ENCODE results near the gene OR5K2.

Gene OR5K2

DNA sequence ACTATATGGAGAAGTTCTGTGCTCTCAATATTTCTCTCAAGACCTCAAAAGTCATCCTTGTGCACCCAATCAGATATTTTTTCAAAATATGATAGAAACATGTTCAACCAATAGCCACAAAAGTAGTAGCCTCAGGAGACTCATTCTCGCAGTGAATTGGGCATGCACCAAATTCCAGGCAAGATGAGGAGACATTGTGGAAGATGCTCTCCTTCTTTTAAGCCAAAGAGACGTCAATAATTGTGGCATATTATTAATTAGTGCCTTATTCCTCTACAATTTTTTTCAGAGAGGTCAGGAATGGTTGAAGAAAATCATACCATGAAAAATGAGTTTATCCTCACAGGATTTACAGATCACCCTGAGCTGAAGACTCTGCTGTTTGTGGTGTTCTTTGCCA lies at the start of gene OR5K2:
Gene OR5K2, plus strand, starts transcription at position 301 of the 400 bp plus-strand sequence. Its CDS starts 0 bp downstream, at position 301.
- H3K27me3 ChIP-seq (ENCODE audit: low read depth, low read length): no peaks in the 10 kb centered on the region
- no peak within 1 kb of the TSS for H3K4me3 ChIP-seq (ENCODE audit: low read depth in 1 of 2, low read length in 2 of 2)
- no peaks in the 10 kb centered on the region for H3K36me3 ChIP-seq (ENCODE audit: control insufficient read depth in 1 of 2, insufficient read depth in 2 of 2, low read length in 2 of 2)
- H3K9me3 ChIP-seq (ENCODE audit: control insufficient read depth in 1 of 2, low read length in 2 of 2): no peaks in the 10 kb centered on the region
- no peak within 1 kb of the TSS for H3K27ac ChIP-seq (ENCODE audit: low read length)
- H3K4me1 ChIP-seq (ENCODE audit: control insufficient read depth in 1 of 2, insufficient read depth in 2 of 2, low read length in 2 of 2): no peaks in the 10 kb centered on the region

DNA sequence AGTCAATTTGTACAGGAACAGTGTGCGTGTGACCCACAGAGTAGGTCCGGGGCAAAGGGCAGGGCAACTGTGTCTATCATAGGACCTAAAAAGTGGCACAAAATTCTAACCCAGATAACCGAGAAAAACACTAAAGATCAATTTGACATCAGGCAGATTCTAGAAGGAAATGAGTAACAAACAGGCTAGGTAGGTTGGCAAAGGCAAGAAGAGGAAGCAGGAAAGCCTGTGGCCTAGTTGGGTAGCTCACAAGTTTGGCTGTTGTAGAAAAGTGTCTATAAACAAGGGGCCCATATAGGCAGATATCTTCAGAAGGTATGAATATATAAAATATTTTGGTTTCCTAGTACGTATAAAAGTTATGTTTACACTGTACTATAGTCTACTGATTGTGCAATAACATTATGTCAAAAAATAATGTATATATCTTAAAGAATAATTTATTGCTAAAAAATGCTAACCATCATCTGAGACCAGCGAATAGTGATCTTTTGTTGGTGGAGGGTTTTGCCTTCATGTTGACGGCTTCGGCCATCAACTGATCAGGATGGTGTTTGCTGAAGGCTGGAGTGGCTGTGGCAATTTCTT lies 47.8 kb upstream of the OR5K2 start:
- Histone ChIP-seq H3K4me1 (ENCODE audit: control insufficient read depth in 1 of 2, insufficient read depth in 2 of 2, low read length in 2 of 2) (no peaks in the 10 kb centered on the region), H3K9me3 (ENCODE audit: control insufficient read depth in 1 of 2, low read length in 2 of 2) (peaks cover 0 to 2% of the 10 kb centered on the region in 2 donors), H3K4me3 (ENCODE audit: low read depth in 1 of 2, low read length in 2 of 2) (no peak overlapping the region), H3K27ac (ENCODE audit: low read length) (no peak overlapping the region), H3K36me3 (ENCODE audit: control insufficient read depth in 1 of 2, insufficient read depth in 2 of 2, low read length in 2 of 2) (no peaks in the 10 kb centered on the region), H3K27me3 (ENCODE audit: low read depth, low read length) (no peaks in the 10 kb centered on the region)

GRCh38 chr3:98450372-98450771 lies 47.1 kb upstream of the OR5K2 start:
- Histone ChIP-seq H3K4me1 (ENCODE audit: control insufficient read depth in 1 of 2, insufficient read depth in 2 of 2, low read length in 2 of 2) (no peaks in the 10 kb centered on the region), H3K36me3 (ENCODE audit: control insufficient read depth in 1 of 2, insufficient read depth in 2 of 2, low read length in 2 of 2) (no peaks in the 10 kb centered on the region), H3K4me3 (ENCODE audit: low read depth in 1 of 2, low read length in 2 of 2) (no peak overlapping the region), H3K9me3 (ENCODE audit: control insufficient read depth in 1 of 2, low read length in 2 of 2) (peaks cover 0 to 2% of the 10 kb centered on the region in 2 donors), H3K27ac (ENCODE audit: low read length) (no peak overlapping the region), H3K27me3 (ENCODE audit: low read depth, low read length) (no peaks in the 10 kb centered on the region)

DNA sequence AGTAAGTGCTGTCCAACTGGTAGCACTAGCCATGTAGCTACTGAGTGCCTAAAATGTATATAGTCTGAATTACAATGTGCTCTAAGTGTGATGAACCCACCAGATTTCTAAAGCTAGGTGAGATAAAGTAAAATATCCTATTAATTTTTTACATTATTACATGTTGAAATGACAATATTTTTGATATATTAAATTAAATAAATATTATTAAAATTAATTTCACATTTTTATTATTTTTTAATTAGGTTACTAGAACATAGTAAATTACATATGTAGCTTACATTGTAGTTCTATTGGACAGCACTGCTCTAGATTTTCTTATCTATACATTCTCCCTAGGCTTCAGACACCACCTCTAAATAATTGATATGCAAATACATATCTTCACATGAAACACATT lies 43.7 kb upstream of the OR5K2 start:
- no peak overlapping the region for H3K27ac ChIP-seq (ENCODE audit: low read length)
- H3K36me3 ChIP-seq (ENCODE audit: control insufficient read depth in 1 of 2, insufficient read depth in 2 of 2, low read length in 2 of 2): no peaks in the 10 kb centered on the region
- H3K27me3 ChIP-seq (ENCODE audit: low read depth, low read length): no peaks in the 10 kb centered on the region
- no peaks in the 10 kb centered on the region for H3K4me1 ChIP-seq (ENCODE audit: control insufficient read depth in 1 of 2, insufficient read depth in 2 of 2, low read length in 2 of 2)
- no peak overlapping the region for H3K4me3 ChIP-seq (ENCODE audit: low read depth in 1 of 2, low read length in 2 of 2)
- peaks cover 0 to 6% of the 10 kb centered on the region in 2 donors for H3K9me3 ChIP-seq (ENCODE audit: control insufficient read depth in 1 of 2, low read length in 2 of 2)

DNA sequence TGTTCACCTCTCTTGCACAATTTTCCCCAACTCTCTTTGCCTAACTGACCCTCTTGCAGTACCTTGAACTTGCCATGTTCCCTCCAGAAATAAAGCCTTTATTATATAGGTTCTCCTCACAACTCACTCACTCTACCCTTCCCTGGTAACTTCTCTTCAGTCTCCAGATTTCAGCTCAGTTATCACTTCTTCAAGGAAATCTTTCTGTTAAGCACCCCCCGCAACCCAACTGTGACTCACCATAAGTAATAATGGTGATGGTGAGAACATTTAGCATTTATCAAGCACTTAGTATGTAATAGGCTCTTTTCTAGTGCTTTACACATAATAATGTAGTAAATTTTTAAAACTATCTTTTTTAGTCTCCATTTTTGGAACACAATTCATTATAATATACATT lies 42.6 kb upstream of the OR5K2 start:
- no peak overlapping the region for H3K27ac ChIP-seq (ENCODE audit: low read length)

DNA sequence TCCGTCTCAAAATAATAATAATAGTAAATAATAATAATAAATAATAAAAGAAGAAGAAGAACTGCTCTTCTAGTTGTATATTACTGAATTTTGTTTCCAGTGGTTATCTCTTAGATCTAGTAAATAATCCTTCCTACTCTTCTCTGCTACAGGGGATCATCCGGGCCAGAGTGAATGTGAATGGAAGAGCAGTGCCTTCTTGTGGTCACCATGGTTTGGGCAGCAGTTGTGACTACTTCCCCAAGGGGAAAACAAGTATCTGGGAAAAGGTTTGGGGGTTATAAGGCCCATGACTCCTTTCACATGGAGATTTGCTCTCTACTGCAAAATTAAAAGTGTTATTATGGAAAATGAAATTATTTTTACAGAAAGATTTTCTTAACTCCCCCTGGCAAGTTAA lies 39.9 kb upstream of the OR5K2 start:
- no peak overlapping the region for H3K27ac ChIP-seq (ENCODE audit: low read length)
- no peaks in the 10 kb centered on the region for H3K4me1 ChIP-seq (ENCODE audit: control insufficient read depth in 1 of 2, insufficient read depth in 2 of 2, low read length in 2 of 2)
- no peaks in the 10 kb centered on the region for H3K27me3 ChIP-seq (ENCODE audit: low read depth, low read length)
- H3K4me3 ChIP-seq (ENCODE audit: low read depth in 1 of 2, low read length in 2 of 2): no peak overlapping the region
- peaks cover 0 to 6% of the 10 kb centered on the region in 2 donors for H3K9me3 ChIP-seq (ENCODE audit: control insufficient read depth in 1 of 2, low read length in 2 of 2)
- H3K36me3 ChIP-seq (ENCODE audit: control insufficient read depth in 1 of 2, insufficient read depth in 2 of 2, low read length in 2 of 2): no peaks in the 10 kb centered on the region

More for the DNA sequence above, 42.6 kb upstream of the OR5K2 start:
- Histone ChIP-seq H3K9me3 (ENCODE audit: control insufficient read depth in 1 of 2, low read length in 2 of 2) (peaks cover 0 to 6% of the 10 kb centered on the region in 2 donors), H3K4me3 (ENCODE audit: low read depth in 1 of 2, low read length in 2 of 2) (no peak overlapping the region), H3K36me3 (ENCODE audit: control insufficient read depth in 1 of 2, insufficient read depth in 2 of 2, low read length in 2 of 2) (no peaks in the 10 kb centered on the region), H3K4me1 (ENCODE audit: control insufficient read depth in 1 of 2, insufficient read depth in 2 of 2, low read length in 2 of 2) (no peaks in the 10 kb centered on the region), H3K27me3 (ENCODE audit: low read depth, low read length) (no peaks in the 10 kb centered on the region)

GRCh38 chr3:98460220-98460619 lies 37.3 kb upstream of the OR5K2 start:
- Histone ChIP-seq H3K4me3 (ENCODE audit: low read depth in 1 of 2, low read length in 2 of 2) (no peak overlapping the region), H3K36me3 (ENCODE audit: control insufficient read depth in 1 of 2, insufficient read depth in 2 of 2, low read length in 2 of 2) (no peaks in the 10 kb centered on the region), H3K27me3 (ENCODE audit: low read depth, low read length) (no peaks in the 10 kb centered on the region), H3K4me1 (ENCODE audit: control insufficient read depth in 1 of 2, insufficient read depth in 2 of 2, low read length in 2 of 2) (no peaks in the 10 kb centered on the region), H3K9me3 (ENCODE audit: control insufficient read depth in 1 of 2, low read length in 2 of 2) (peaks cover 0 to 6% of the 10 kb centered on the region in 2 donors), H3K27ac (ENCODE audit: low read length) (no peak overlapping the region)

GRCh38 chr3:98462901-98463300 lies 34.6 kb upstream of the OR5K2 start, which contains the start of gene OR5K1:
Gene OR5K1, plus strand, starts transcription at chr3:98463201. Its CDS starts 6,376 bp downstream, at chr3:98469577.
- no peaks in the 10 kb centered on the region for H3K4me1 ChIP-seq (ENCODE audit: control insufficient read depth in 1 of 2, insufficient read depth in 2 of 2, low read length in 2 of 2)
- no peak within 1 kb of the TSS for H3K4me3 ChIP-seq (ENCODE audit: low read depth in 1 of 2, low read length in 2 of 2)
- H3K36me3 ChIP-seq (ENCODE audit: control insufficient read depth in 1 of 2, insufficient read depth in 2 of 2, low read length in 2 of 2): no peaks in the 10 kb centered on the region
- no peaks in the 10 kb centered on the region for H3K27me3 ChIP-seq (ENCODE audit: low read depth, low read length)
- H3K27ac ChIP-seq (ENCODE audit: low read length): no peak within 1 kb of the TSS
- peaks cover 0 to 6% of the 10 kb centered on the region in 2 donors for H3K9me3 ChIP-seq (ENCODE audit: control insufficient read depth in 1 of 2, low read length in 2 of 2)

GRCh38 chr3:98482717-98483482 lies 14.6 kb upstream of the OR5K2 start:
- Histone ChIP-seq H3K4me1 (ENCODE audit: control insufficient read depth in 1 of 2, insufficient read depth in 2 of 2, low read length in 2 of 2) (no peaks in the 10 kb centered on the region), H3K4me3 (ENCODE audit: low read depth in 1 of 2, low read length in 2 of 2) (peak overlapping the region in 1 of 2 donors; percentile 0), H3K9me3 (ENCODE audit: control insufficient read depth in 1 of 2, low read length in 2 of 2) (peaks cover 0 to 26% of the 10 kb centered on the region in 2 donors), H3K36me3 (ENCODE audit: control insufficient read depth in 1 of 2, insufficient read depth in 2 of 2, low read length in 2 of 2) (no peaks in the 10 kb centered on the region), H3K27ac (ENCODE audit: low read length) (no peak overlapping the region), H3K27me3 (ENCODE audit: low read depth, low read length) (no peaks in the 10 kb centered on the region)

DNA sequence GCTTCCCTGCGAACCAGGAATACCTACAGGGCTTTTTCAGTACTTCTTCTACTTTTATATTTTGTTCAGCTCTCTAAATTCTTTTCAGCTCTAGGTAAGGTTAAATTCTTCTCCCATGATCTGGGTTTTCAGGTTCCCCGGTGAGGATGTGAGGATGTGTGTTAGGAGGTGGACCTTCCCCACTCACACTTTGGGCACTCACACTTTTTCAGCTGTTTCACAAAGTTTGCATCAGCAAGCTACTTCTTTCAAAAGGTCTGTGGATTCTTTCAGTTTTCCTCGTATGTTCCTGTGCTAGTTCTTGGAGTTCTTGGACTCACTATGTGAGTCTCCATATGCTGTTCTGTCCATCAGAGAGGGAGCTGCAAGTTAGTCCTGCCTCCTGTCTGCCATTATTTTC lies 13.9 kb upstream of the OR5K2 start:
- Histone ChIP-seq H3K27me3 (ENCODE audit: low read depth, low read length) (no peaks in the 10 kb centered on the region), H3K4me1 (ENCODE audit: control insufficient read depth in 1 of 2, insufficient read depth in 2 of 2, low read length in 2 of 2) (no peaks in the 10 kb centered on the region), H3K36me3 (ENCODE audit: control insufficient read depth in 1 of 2, insufficient read depth in 2 of 2, low read length in 2 of 2) (no peaks in the 10 kb centered on the region), H3K9me3 (ENCODE audit: control insufficient read depth in 1 of 2, low read length in 2 of 2) (peaks cover 0 to 25% of the 10 kb centered on the region in 2 donors), H3K4me3 (ENCODE audit: low read depth in 1 of 2, low read length in 2 of 2) (no peak overlapping the region), H3K27ac (ENCODE audit: low read length) (no peak overlapping the region)

- no peak overlapping the region for H3K27ac ChIP-seq (ENCODE audit: low read length)
- H3K27me3 ChIP-seq (ENCODE audit: low read depth, low read length): no peaks in the 10 kb centered on the region
- no peaks in the 10 kb centered on the region for H3K9me3 ChIP-seq (ENCODE audit: control insufficient read depth in 1 of 2, low read length in 2 of 2)
- no peak overlapping the region for H3K4me3 ChIP-seq (ENCODE audit: low read depth in 1 of 2, low read length in 2 of 2)
- no peaks in the 10 kb centered on the region for H3K4me1 ChIP-seq (ENCODE audit: control insufficient read depth in 1 of 2, insufficient read depth in 2 of 2, low read length in 2 of 2)
- H3K36me3 ChIP-seq (ENCODE audit: control insufficient read depth in 1 of 2, insufficient read depth in 2 of 2, low read length in 2 of 2): no peaks in the 10 kb centered on the region
Measured at GRCh38 chr3:98500019-98500418, 2.5 kb downstream of the OR5K2 start.

Measured in muscle layer of duodenum (tissue), 2 donors.